Heart right ventricle (tissue), 16 donors: ENCODE data around the gene HIGD1B. TPM values are rescaled to one million over a fixed set of nuclear protein-coding genes. Genes with fewer than 3 reads are reported as not detected.

ENCODE experiments used
- ATAC-seq, 8 donors: fragments of 200-7000 bp; cut with Tn5 transposase; one replicate each; pipeline ENCODE4 v1.9.1; 2020; ENCODE audit warnings: mild to moderate bottlenecking in 8 of 8, moderate library complexity in 8 of 8, moderate number of reproducible peaks in 1 of 8
- DNase-seq, 2 donors: peaks; one replicate each; pipeline ENCODE4 v3.0.0-alpha.2; 2020
- H3K27ac ChIP-seq, 10 donors: fragments of 200-600 bp; sonication (generic) in 2 of 10; one replicate each; pipeline versions ENCODE4 v1.5.0 to v1.8.0; 2020 to 2022; ENCODE audit warnings: mild to moderate bottlenecking in 3 of 10
- H3K27me3 ChIP-seq, 7 donors: fragments of 200-600 bp; one replicate each; pipeline ENCODE4 v1.8.0; 2021 to 2022; ENCODE audit warnings: mild to moderate bottlenecking in 2 of 7
- H3K36me3 ChIP-seq, 9 donors: fragments of 200-600 bp; sonication (generic) in 1 of 9; one replicate each; pipeline versions ENCODE4 v1.5.0 to v1.8.0; 2020 to 2022; ENCODE audit warnings: mild to moderate bottlenecking in 2 of 9
- H3K4me1 ChIP-seq, 9 donors: fragments of 200-600 bp; sonication (generic) in 1 of 9; one replicate each; pipeline versions ENCODE4 v1.5.0 to v1.8.0; 2020 to 2022; ENCODE audit warnings: mild to moderate bottlenecking in 4 of 9
- H3K4me3 ChIP-seq, 10 donors: fragments of 200-600 bp; sonication (generic) in 2 of 10; one replicate each; pipeline versions ENCODE4 v1.5.0 to v1.8.0; 2020 to 2022; ENCODE audit warnings: mild to moderate bottlenecking in 7 of 10, moderate library complexity in 2 of 10
- H3K9me3 ChIP-seq, 11 donors: fragments of 200-600 bp in 10 of 11; sonication (generic) in 2 of 11; one replicate each; pipeline versions ENCODE4 v1.5.0 to v1.8.0; 2013 to 2022; ENCODE audit warnings: mild to moderate bottlenecking in 2 of 11, control low read depth in 1 of 11, moderate library complexity in 1 of 11
- WGBS, 2 donors: extraction: QIAGEN DNeasy Blood & Tissue Kit; methylation state at CpG; one replicate each; pipeline ENCODE4 v1.1.7; 2013; ENCODE audit warnings: inconsistent platforms in 1 of 2; 5-methylcytosine and 5-hydroxymethylcytosine counted together
- intact Hi-C, 10 donors: fragments of 100-400 bp; cut with DNase I; formaldehyde crosslinking; loops; one replicate each; pipeline versions ENCODE4 v1.11.1 to v1.14.2; 2022
- polyA plus RNA-seq, 2 donors: library from polyadenylated mRNA; stranded (reverse); fragments of 200-250 nt; gene quantifications; one replicate each; pipeline ENCODE4 v1.2.3, GENCODE V29; 2013
- total RNA-seq, 10 donors: library from RNA; stranded (reverse); fragmentation: NEBNext Ultra II Directional in 3 of 10; extraction: Animal tissue kit (Norgen Biotek cat#: 25700) in 3 of 10; gene quantifications; one replicate each; pipeline versions ENCODE4 v1.2.1 to v1.2.4, GENCODE V29; 2021 to 2023
- TF ChIP-seq, protein P1 (sequence below), 9 donors: fragments of 200-600 bp; sonication (generic) in 2 of 9; IDR thresholded peaks; one replicate each; pipeline versions ENCODE4 v1.5.0 to v1.8.0; 2021 to 2022; ENCODE audit warnings: antibody characterized with exemption in 9 of 9, mild to moderate bottlenecking in 5 of 9, moderate library complexity in 1 of 9
- donor health status: Arrhythmogenic right ventricular cardiomyopathy.
- donor health status: ischemic (EF 13 %, LVEDD 7.1; RV severe dilation, severe dysfunction).
- donor health status: healthy with polysubstance abuse.
- donor health status: DM: no; HTN: yes; CAD: no.
- donor health status: DM: no; HTN: no; CAD: no.
- donor health status: ischemic (EF 25% LVEDD 6.9; RV normal size, moderate dysfunction).
- donor health status: ischemic (EF 25% LVEDD 5.7; RV mildly dilated, moderate dysfunction).
- donor health status: healthy.
- donor health status: DM: yes; HTN: yes; CAD: no.
- donor health status: Ischemic cardiomyopathy.
- donor health status: ischemic (EF 35%, LVEDD 5.7; RV mildly dilated, moderate dysfunction).
- donor health status: nonischemic (EF 11% LVEDD 7.7; RV severe dilation, severe dysfunction).
- donor health status: DM: yes; HTN: yes; CAD: no.
- donor health status: PGD.
- donor health status: ischemic (EF 29% LVEDD 5.4; RV normal size, mild dysfunction).
- donor health status: nonischemic (EF 23%, LVEDD 6.1; RV moderate dilation, normal function).

Gene HIGD1B
- total and polyA plus RNA-seq, 12 donors = 4.7 to 61.9 (median 9.4) TPM

- Histone ChIP-seq H3K9me3 (no peaks in the 10 kb centered on the region), H3K4me3 (no peak overlapping the region), H3K4me1 (peaks cover 0 to 33% (median 8%) of the 10 kb centered on the region in 9 donors), H3K36me3 (peaks cover 0 to 91% (median 46%) of the 10 kb centered on the region in 9 donors), H3K27ac (no peak overlapping the region), H3K27me3 (no peaks in the 10 kb centered on the region)
- ATAC-seq = peak in 1 of 8 donors; percentile 50
- intact Hi-C loops = no loop called here
- WGBS, 2 donors = 50 to 61% methylated on average over 7 of the region's 7 CpGs
- TF ChIP-seq, protein P1, sequence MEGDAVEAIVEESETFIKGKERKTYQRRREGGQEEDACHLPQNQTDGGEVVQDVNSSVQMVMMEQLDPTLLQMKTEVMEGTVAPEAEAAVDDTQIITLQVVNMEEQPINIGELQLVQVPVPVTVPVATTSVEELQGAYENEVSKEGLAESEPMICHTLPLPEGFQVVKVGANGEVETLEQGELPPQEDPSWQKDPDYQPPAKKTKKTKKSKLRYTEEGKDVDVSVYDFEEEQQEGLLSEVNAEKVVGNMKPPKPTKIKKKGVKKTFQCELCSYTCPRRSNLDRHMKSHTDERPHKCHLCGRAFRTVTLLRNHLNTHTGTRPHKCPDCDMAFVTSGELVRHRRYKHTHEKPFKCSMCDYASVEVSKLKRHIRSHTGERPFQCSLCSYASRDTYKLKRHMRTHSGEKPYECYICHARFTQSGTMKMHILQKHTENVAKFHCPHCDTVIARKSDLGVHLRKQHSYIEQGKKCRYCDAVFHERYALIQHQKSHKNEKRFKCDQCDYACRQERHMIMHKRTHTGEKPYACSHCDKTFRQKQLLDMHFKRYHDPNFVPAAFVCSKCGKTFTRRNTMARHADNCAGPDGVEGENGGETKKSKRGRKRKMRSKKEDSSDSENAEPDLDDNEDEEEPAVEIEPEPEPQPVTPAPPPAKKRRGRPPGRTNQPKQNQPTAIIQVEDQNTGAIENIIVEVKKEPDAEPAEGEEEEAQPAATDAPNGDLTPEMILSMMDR (IDR thresholded peaks at IDR 0.05) = no peak
- no peak for DNase-seq
Measured at GRCh38 chr17:44889003-44889402, 41.3 kb downstream of the HIGD1B start.

DNA sequence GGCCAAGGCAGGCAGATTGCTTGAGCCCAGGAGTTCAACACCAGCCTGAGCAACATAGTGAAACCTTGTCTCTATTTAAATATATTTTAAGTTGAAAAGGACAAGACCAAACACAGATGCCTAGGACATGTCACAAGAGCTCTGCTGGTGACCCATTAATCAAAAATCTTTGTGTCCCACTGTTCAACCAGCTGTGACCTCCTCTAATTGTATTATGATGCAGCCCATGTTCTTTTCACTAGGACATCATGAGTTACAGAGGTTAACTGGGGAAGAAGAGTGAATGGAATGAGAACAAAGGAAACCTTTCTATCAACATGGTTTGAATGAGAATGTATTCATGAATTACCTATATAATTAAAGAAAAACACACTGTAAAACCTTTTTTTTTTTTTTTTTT lies 44.6 kb downstream of the HIGD1B start:
- Histone ChIP-seq H3K27ac (no peak overlapping the region), H3K36me3 (peaks cover 0 to 83% (median 33%) of the 10 kb centered on the region in 9 donors), H3K4me1 (peaks cover 0 to 31% (median 9%) of the 10 kb centered on the region in 9 donors), H3K9me3 (no peaks in the 10 kb centered on the region), H3K4me3 (no peak overlapping the region), H3K27me3 (no peaks in the 10 kb centered on the region)
- intact Hi-C loops = no loop called here
- ATAC-seq (no peak), DNase-seq (no peak)
- TF ChIP-seq, protein P1 (IDR thresholded peaks at IDR 0.05) = no peak

GRCh38 chr17:44894642-44895041 lies 47.0 kb downstream of the HIGD1B start:
- ATAC-seq (no peak), DNase-seq (no peak)
- no peak overlapping the region for H3K27ac ChIP-seq
- intact Hi-C loops = no loop called here
- 92 to 96% methylated on average over 4 of the region's 4 CpGs for WGBS, 2 donors
- no peaks in the 10 kb centered on the region for H3K27me3 ChIP-seq
- H3K36me3 ChIP-seq = peaks cover 0 to 67% (median 33%) of the 10 kb centered on the region in 9 donors
- peaks cover 0 to 25% (median 18%) of the 10 kb centered on the region in 9 donors for H3K4me1 ChIP-seq
- TF ChIP-seq, protein P1 (IDR thresholded peaks at IDR 0.05) = no peak
- no peak overlapping the region for H3K4me3 ChIP-seq
- H3K9me3 ChIP-seq = no peaks in the 10 kb centered on the region

- H3K9me3 ChIP-seq = no peaks in the 10 kb centered on the region
- peaks cover 0 to 32% (median 8%) of the 10 kb centered on the region in 9 donors for H3K36me3 ChIP-seq
- H3K27ac ChIP-seq = peak overlapping the region; percentile 84 to 99 (median 96)
- H3K4me1 ChIP-seq = peaks cover 0 to 36% (median 27%) of the 10 kb centered on the region in 9 donors
- no peak for ATAC-seq
- intact Hi-C loops = no loop called here
- TF ChIP-seq, protein P1 (IDR thresholded peaks at IDR 0.05) = no peak
- 0% methylated on average over 7 of the region's 7 CpGs for WGBS, 2 donors
- no peaks in the 10 kb centered on the region for H3K27me3 ChIP-seq
- DNase-seq = no peak
- peak overlapping the region; percentile 61 to 88 (median 74) for H3K4me3 ChIP-seq
Measured at GRCh38 chr17:44898768-44899073, 51.0 kb downstream of the HIGD1B start.
